ENCODE data around the gene GARIN5A.

GRCh38 chr19:50450369-50451222 lies 26.1 kb downstream of the GARIN5A start:
- TF ChIP-seq, protein P1, sequence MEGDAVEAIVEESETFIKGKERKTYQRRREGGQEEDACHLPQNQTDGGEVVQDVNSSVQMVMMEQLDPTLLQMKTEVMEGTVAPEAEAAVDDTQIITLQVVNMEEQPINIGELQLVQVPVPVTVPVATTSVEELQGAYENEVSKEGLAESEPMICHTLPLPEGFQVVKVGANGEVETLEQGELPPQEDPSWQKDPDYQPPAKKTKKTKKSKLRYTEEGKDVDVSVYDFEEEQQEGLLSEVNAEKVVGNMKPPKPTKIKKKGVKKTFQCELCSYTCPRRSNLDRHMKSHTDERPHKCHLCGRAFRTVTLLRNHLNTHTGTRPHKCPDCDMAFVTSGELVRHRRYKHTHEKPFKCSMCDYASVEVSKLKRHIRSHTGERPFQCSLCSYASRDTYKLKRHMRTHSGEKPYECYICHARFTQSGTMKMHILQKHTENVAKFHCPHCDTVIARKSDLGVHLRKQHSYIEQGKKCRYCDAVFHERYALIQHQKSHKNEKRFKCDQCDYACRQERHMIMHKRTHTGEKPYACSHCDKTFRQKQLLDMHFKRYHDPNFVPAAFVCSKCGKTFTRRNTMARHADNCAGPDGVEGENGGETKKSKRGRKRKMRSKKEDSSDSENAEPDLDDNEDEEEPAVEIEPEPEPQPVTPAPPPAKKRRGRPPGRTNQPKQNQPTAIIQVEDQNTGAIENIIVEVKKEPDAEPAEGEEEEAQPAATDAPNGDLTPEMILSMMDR (IDR thresholded peaks at IDR 0.05; ENCODE audit: low read depth, low read length, poor library complexity, severe bottlenecking), result no peak
- no peak for TF ChIP-seq EZH2phosphoT487 (IDR thresholded peaks at IDR 0.05; ENCODE audit: borderline replicate concordance, low read length)

All from DOHH2 (cell line).